Esophagus (tissue), 2 donors: ENCODE data around the gene RETREG3. TPM values are rescaled to one million over a fixed set of nuclear protein-coding genes. Genes with fewer than 3 reads are reported as not detected.
A peak's percentile ranks its signal among the peaks of the same experiment; 100 is the strongest.

Experiments
- H3K27ac ChIP-seq, 2 donors: one replicate each; pipeline ENCODE4 v1.5.1; 2013; ENCODE audit warnings: low read depth in 2 of 2, mild to moderate bottlenecking in 2 of 2, inconsistent platforms in 1 of 2, low read length in 1 of 2, moderate library complexity in 1 of 2
- H3K27me3 ChIP-seq, 2 donors: one replicate each; pipeline ENCODE4 v1.6.1; 2013; ENCODE audit warnings: low read length in 2 of 2, control low read depth in 1 of 2, mild to moderate bottlenecking in 1 of 2; ENCODE audit not compliant: insufficient read depth in 2 of 2, control insufficient read depth in 1 of 2
- H3K36me3 ChIP-seq, 2 donors: one replicate each; pipeline ENCODE4 v1.6.1; 2013; ENCODE audit warnings: low read length in 1 of 2; ENCODE audit not compliant: control insufficient read depth in 2 of 2, insufficient read depth in 2 of 2
- H3K4me1 ChIP-seq, 2 donors: one replicate each; pipeline ENCODE4 v1.6.1; 2013; ENCODE audit warnings: low read length in 1 of 2; ENCODE audit not compliant: control insufficient read depth in 2 of 2, insufficient read depth in 2 of 2
- H3K4me3 ChIP-seq, 2 donors: one replicate each; pipeline ENCODE4 v1.5.1; 2013; ENCODE audit warnings: low read length in 2 of 2, mild to moderate bottlenecking in 2 of 2, low read depth in 1 of 2, moderate library complexity in 1 of 2
- H3K9me3 ChIP-seq, 2 donors: one replicate each; pipeline ENCODE4 v1.6.1; 2013; ENCODE audit warnings: mild to moderate bottlenecking in 2 of 2, low read depth in 1 of 2, low read length in 1 of 2, moderate library complexity in 1 of 2; ENCODE audit not compliant: control insufficient read depth in 2 of 2, insufficient read depth in 1 of 2
- WGBS, 2 donors: extraction: QIAGEN DNeasy Blood & Tissue Kit; methylation state at CpG; one replicate each; pipeline ENCODE4 v1.1.7; 2013; 5-methylcytosine and 5-hydroxymethylcytosine counted together
- polyA plus RNA-seq, 2 donors: library from polyadenylated mRNA; stranded (reverse); fragments of 200-250 nt; gene quantifications; one replicate each; pipeline ENCODE4 v1.2.3, GENCODE V29; 2013
- donor health status: healthy with polysubstance abuse.
- donor health status: Bipolar disorder and iron deficiency.

RETREG3 gene
- polyA plus RNA-seq, 2 donors: 15.3 to 28.5 TPM

DNA sequence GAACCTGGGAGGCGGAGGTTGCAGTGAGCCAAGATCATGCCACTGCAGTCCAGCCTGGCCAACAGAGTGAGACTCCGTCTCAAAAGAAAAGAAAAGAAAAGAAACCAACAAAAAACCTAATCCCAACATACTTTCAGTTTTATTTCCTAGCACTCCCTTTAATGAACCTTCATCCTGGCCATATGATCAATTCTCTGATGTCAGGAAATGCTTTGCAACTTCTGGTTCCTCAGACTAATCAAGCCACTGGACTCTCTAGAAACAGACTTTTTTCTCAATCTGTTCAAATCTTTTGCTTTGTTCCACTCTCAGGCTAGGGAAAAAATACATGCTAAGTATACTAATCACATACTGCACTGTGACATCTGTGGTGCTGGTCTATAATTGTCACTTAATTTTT lies 18.3 kb downstream of the RETREG3 start:
- H3K4me1 ChIP-seq: no peaks in the 10 kb centered on the region
- peaks cover 0 to 10% of the 10 kb centered on the region in 2 donors for H3K36me3 ChIP-seq
- no peak overlapping the region for H3K4me3 ChIP-seq
- H3K27me3 ChIP-seq: no peaks in the 10 kb centered on the region
- 75 to 81% methylated on average over 2 of the region's 2 CpGs for WGBS, 2 donors
- no peak overlapping the region for H3K27ac ChIP-seq
- no peaks in the 10 kb centered on the region for H3K9me3 ChIP-seq

- Histone ChIP-seq H3K9me3 (no peaks in the 10 kb centered on the region), H3K36me3 (peaks cover 19 to 28% of the 10 kb centered on the region in 2 donors), H3K27me3 (no peaks in the 10 kb centered on the region), H3K4me1 (peaks cover 0 to 6% of the 10 kb centered on the region in 2 donors), H3K4me3 (no peak overlapping the region), H3K27ac (peak overlapping the region; percentile 81 to 95)
- WGBS, 2 donors: 44 to 68% methylated on average over 7 of the region's 7 CpGs
Measured at GRCh38 chr17:42586514-42587230, 22.5 kb downstream of the RETREG3 start.

GRCh38 chr17:42585353-42585752 lies 23.8 kb downstream of the RETREG3 start:
- H3K4me3 ChIP-seq: no peak overlapping the region
- H3K9me3 ChIP-seq: no peaks in the 10 kb centered on the region
- H3K27ac ChIP-seq: peak overlapping the region; percentile 72 to 87
- peaks cover 0 to 6% of the 10 kb centered on the region in 2 donors for H3K4me1 ChIP-seq
- 17 to 24% methylated on average over 1 of the region's 1 CpG for WGBS, 2 donors
- H3K27me3 ChIP-seq: no peaks in the 10 kb centered on the region
- peaks cover 24 to 29% of the 10 kb centered on the region in 2 donors for H3K36me3 ChIP-seq

DNA sequence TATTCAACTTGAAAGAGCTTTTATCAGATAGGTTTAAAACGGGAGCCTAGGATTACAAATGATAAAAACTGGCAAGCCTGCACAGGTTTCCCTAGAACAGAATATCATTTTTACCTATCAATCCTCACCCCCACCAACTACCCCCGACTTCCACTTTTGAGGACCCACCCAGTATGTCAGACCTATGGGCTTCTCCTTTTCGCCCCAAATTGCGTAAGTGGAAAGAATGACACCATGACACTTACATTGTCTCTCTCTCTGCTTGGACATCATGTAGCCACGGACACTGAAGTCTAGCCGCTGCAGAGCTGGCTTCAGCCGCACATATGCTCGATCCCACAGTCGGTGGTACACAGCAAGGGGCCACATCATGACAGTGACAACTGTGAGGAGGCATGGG lies 24.3 kb downstream of the RETREG3 start:
- 69 to 75% methylated on average over 9 of the region's 9 CpGs for WGBS, 2 donors
- Histone ChIP-seq H3K4me3 (no peak overlapping the region), H3K27ac (peak overlapping the region; percentile 12 to 87), H3K9me3 (no peaks in the 10 kb centered on the region), H3K36me3 (peaks cover 24 to 30% of the 10 kb centered on the region in 2 donors), H3K27me3 (no peaks in the 10 kb centered on the region), H3K4me1 (peaks cover 0 to 6% of the 10 kb centered on the region in 2 donors)

- Histone ChIP-seq H3K27ac (no peak overlapping the region), H3K4me3 (no peak overlapping the region), H3K27me3 (no peaks in the 10 kb centered on the region), H3K4me1 (peaks cover 0 to 6% of the 10 kb centered on the region in 2 donors), H3K9me3 (no peaks in the 10 kb centered on the region), H3K36me3 (peaks cover 24 to 27% of the 10 kb centered on the region in 2 donors)
- 89 to 92% methylated on average over 10 of the region's 10 CpGs for WGBS, 2 donors
Measured at GRCh38 chr17:42581744-42582270, 27.4 kb downstream of the RETREG3 start.

- Histone ChIP-seq H3K9me3 (no peaks in the 10 kb centered on the region), H3K4me1 (peaks cover 0 to 1% of the 10 kb centered on the region in 2 donors), H3K27ac (no peak overlapping the region), H3K36me3 (peaks cover 20 to 27% of the 10 kb centered on the region in 2 donors), H3K4me3 (no peak overlapping the region), H3K27me3 (no peaks in the 10 kb centered on the region)
- WGBS, 2 donors: 51 to 57% methylated on average over 2 of the region's 2 CpGs
Measured at GRCh38 chr17:42579794-42580551, 29.2 kb downstream of the RETREG3 start.

DNA sequence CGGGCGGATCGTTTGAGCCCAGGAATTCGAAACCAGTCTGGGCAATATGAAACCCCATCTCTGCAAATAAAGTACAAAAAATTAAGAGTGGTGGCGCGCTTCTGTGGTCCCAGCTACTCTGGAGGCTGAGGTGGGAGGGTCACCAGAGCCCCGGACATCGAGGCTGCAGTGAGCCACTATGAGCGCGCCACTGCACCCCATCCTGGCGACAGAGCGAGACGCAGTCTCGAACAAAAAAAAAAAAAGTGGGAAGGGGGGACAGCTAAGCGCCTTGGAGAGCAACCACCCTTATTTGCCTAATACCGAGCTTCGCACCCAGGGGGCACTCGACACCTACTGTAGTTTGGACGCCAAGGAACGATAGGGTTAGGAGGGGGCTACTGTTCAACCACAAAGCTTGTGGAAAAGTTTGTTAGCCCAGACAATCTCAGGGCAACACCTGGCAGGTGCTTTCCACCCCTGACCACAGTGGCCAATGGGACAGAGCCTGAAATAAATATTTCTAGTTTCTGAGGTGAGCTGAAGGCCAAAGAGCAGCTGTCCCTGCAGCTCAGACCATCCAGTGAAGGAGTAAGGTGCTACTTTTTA lies 30.8 kb downstream of the RETREG3 start:
- Histone ChIP-seq H3K4me1 (no peaks in the 10 kb centered on the region), H3K36me3 (peaks cover 21 to 27% of the 10 kb centered on the region in 2 donors)
- WGBS, 2 donors: 1% methylated on average over 20 of the region's 20 CpGs

GRCh38 chr17:42577532-42578281 lies 31.5 kb downstream of the RETREG3 start, which contains the start of gene PSMC3IP:
Gene PSMC3IP (minus strand): TSS chr17:42577729. CDS start chr17:42577686, 43 bp downstream.
- peaks cover 27 to 31% of the 10 kb centered on the region in 2 donors for H3K36me3 ChIP-seq
- H3K27ac ChIP-seq: peak within 1 kb of the TSS; percentile 66 to 96
- WGBS, 2 donors: 1% methylated on average over 51 to 52 of the region's 52 CpGs
- H3K4me1 ChIP-seq: no peaks in the 10 kb centered on the region
- no peaks in the 10 kb centered on the region for H3K9me3 ChIP-seq
- H3K27me3 ChIP-seq: no peaks in the 10 kb centered on the region
- peak within 1 kb of the TSS; percentile 53 to 82 for H3K4me3 ChIP-seq

More for the DNA sequence above, 30.8 kb downstream of the RETREG3 start:
- Histone ChIP-seq H3K9me3 (no peaks in the 10 kb centered on the region), H3K27me3 (no peaks in the 10 kb centered on the region), H3K27ac (peak overlapping the region; percentile 66 to 96), H3K4me3 (peak overlapping the region; percentile 53 to 82)

DNA sequence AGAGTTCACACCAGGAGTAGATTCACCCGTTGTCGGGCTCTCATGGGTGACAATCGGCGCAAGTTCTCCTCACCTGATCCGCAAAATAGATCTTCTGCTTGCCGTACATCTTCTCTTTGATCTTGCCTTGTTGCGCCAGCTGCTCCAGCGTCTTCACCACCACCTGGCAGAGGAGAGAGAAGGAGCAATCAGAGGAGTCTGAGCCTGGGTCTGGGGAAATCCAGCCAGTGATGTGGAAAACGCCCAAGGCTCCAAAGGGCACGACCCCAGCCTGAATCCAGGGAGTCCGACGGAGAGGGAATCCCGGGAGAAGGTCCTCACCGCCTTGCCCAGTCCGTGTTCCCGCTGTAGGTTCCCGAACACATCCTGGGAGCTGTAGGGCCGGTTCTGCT lies 32.0 kb downstream of the RETREG3 start:
- Histone ChIP-seq H3K4me3 (peak overlapping the region; percentile 53 to 82), H3K36me3 (peaks cover 28 to 30% of the 10 kb centered on the region in 2 donors), H3K27me3 (no peaks in the 10 kb centered on the region), H3K27ac (peak overlapping the region; percentile 22 to 44), H3K4me1 (no peaks in the 10 kb centered on the region), H3K9me3 (no peaks in the 10 kb centered on the region)
- 2 to 4% methylated on average over 18 of the region's 18 CpGs for WGBS, 2 donors
